ENCODE measurements around the gene SMG7. TPM values are rescaled to one million over a fixed set of nuclear protein-coding genes. Genes with fewer than 3 reads are reported as not detected.

SMG7 gene
- total RNA-seq, 3 donors from 2014 or later (not counting 1 experiment from before 2014, with no cell fraction given), result 56.5 to 78.5 (median 75.6) TPM

DNA sequence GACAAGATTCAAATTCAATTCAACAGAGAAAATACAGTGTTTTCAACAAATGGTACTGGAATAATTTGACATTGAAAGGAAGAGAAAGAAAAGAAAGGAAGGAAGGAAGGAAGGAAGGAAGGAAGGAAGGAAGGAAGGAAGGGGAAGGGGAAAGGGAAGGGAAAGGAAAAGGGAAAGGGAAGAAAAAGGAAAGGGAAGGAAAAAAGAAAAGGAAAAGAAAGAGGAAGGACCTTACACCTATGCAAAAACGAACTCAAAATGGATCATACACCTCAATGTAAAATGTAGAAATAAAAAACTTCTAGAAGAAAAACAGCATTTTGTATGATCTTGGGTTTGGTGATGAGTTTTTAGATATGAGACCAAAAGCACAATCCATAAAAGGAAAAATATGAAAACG is 34.2 kb upstream of the SMG7 start:
- DNase-seq, result no peak
- Histone ChIP-seq H3K36me3 (ENCODE audit: control insufficient read depth, insufficient read depth, low read length) (no peaks in the 10 kb centered on the region), H3K4me3 (ENCODE audit: low read length) (no peak overlapping the region), H3K9me3 (ENCODE audit: control insufficient read depth, insufficient read depth, low read length) (no peaks in the 10 kb centered on the region), H3K27me3 (ENCODE audit: control insufficient read depth, insufficient read depth, low read length) (peaks cover 7% of the 10 kb centered on the region), H3K4me1 (ENCODE audit: control insufficient read depth, insufficient read depth, low read length) (no peaks in the 10 kb centered on the region), H3K27ac (ENCODE audit: low read length) (no peak overlapping the region)
- TF ChIP-seq, protein P1, sequence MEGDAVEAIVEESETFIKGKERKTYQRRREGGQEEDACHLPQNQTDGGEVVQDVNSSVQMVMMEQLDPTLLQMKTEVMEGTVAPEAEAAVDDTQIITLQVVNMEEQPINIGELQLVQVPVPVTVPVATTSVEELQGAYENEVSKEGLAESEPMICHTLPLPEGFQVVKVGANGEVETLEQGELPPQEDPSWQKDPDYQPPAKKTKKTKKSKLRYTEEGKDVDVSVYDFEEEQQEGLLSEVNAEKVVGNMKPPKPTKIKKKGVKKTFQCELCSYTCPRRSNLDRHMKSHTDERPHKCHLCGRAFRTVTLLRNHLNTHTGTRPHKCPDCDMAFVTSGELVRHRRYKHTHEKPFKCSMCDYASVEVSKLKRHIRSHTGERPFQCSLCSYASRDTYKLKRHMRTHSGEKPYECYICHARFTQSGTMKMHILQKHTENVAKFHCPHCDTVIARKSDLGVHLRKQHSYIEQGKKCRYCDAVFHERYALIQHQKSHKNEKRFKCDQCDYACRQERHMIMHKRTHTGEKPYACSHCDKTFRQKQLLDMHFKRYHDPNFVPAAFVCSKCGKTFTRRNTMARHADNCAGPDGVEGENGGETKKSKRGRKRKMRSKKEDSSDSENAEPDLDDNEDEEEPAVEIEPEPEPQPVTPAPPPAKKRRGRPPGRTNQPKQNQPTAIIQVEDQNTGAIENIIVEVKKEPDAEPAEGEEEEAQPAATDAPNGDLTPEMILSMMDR (IDR thresholded peaks at IDR 0.05), result no peak
- WGBS (ENCODE audit: insufficient coverage), result no CpG with 5 or more reads among the region's 2 CpGs
- H3K27me3 Mint-ChIP-seq (ENCODE audit: low read depth in 2 of 2), result peaks cover 27 to 36% of the 10 kb centered on the region in 2 donors
- ATAC-seq, result no peak
- no peaks in the 10 kb centered on the region for H3K9me3 Mint-ChIP-seq
- H3K27ac Mint-ChIP-seq, result no peak overlapping the region
- no peaks in the 10 kb centered on the region for H3K4me1 Mint-ChIP-seq
- H3K36me3 Mint-ChIP-seq, result no peaks in the 10 kb centered on the region
- H3K4me3 Mint-ChIP-seq, result no peak overlapping the region
- intact Hi-C loops (cut with micrococcal nuclease), result no loop called here

DNA sequence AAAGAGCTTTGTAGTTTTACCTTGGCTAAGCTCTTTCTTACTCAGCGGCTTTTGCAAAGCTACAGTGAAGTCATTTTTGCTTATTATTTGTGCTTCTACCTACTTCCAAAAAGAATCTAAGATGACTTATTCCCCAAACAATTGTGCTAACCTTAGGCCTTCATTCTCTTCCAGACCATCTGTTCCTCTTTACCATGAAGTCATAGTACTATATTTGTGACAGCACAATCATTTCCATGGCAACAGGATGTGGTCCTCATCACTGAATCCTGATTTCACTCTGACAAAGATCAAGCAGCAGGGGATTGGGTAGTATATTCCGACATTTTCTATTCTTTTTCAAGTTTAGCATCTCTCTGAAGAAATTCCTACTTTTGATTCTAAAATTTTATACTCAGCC is 29.3 kb upstream of the SMG7 start:
- Mint-ChIP-seq H3K27ac (no peak overlapping the region), H3K4me3 (no peak overlapping the region), H3K36me3 (no peaks in the 10 kb centered on the region), H3K4me1 (no peaks in the 10 kb centered on the region), H3K9me3 (no peaks in the 10 kb centered on the region), H3K27me3 (ENCODE audit: low read depth in 2 of 2) (peaks cover 20% of the 10 kb centered on the region in 2 donors)
- intact Hi-C loops (cut with micrococcal nuclease), result no loop called here
- TF ChIP-seq, protein P1 (IDR thresholded peaks at IDR 0.05), result no peak
- Histone ChIP-seq H3K27me3 (ENCODE audit: control insufficient read depth, insufficient read depth, low read length) (peaks cover 2% of the 10 kb centered on the region), H3K4me1 (ENCODE audit: control insufficient read depth, insufficient read depth, low read length) (no peaks in the 10 kb centered on the region), H3K9me3 (ENCODE audit: control insufficient read depth, insufficient read depth, low read length) (no peaks in the 10 kb centered on the region), H3K4me3 (ENCODE audit: low read length) (no peak overlapping the region), H3K27ac (ENCODE audit: low read length) (no peak overlapping the region), H3K36me3 (ENCODE audit: control insufficient read depth, insufficient read depth, low read length) (no peaks in the 10 kb centered on the region)
- 100% methylated on average over 2 of the region's 2 CpGs for WGBS (ENCODE audit: insufficient coverage)
- DNase-seq (no peak), ATAC-seq (no peak)

DNA sequence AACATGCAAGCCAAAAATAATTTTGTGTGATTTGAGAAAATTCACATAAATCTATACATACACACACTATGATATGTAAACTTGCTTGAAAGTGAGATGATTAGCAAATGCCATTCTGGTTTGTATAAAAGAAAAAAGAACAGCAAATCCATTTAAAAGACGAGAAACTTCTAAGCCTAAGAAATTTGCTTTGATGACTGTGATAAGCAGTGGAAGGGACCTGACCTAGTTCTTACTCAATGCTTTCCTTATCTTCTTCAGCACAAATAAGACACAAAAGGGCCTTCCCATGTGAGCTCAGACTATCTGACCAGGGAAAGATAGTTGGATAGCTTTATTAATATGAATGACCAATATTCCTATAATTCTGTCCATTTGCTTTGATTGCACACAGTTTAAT is 28.8 kb upstream of the SMG7 start:
- Histone ChIP-seq H3K27me3 (ENCODE audit: control insufficient read depth, insufficient read depth, low read length) (peaks cover 2% of the 10 kb centered on the region), H3K4me3 (ENCODE audit: low read length) (no peak overlapping the region), H3K36me3 (ENCODE audit: control insufficient read depth, insufficient read depth, low read length) (no peaks in the 10 kb centered on the region), H3K27ac (ENCODE audit: low read length) (no peak overlapping the region), H3K4me1 (ENCODE audit: control insufficient read depth, insufficient read depth, low read length) (no peaks in the 10 kb centered on the region), H3K9me3 (ENCODE audit: control insufficient read depth, insufficient read depth, low read length) (no peaks in the 10 kb centered on the region)
- intact Hi-C loops (cut with micrococcal nuclease), result no loop called here
- Mint-ChIP-seq H3K4me3 (no peak overlapping the region), H3K9me3 (no peaks in the 10 kb centered on the region), H3K27me3 (ENCODE audit: low read depth in 2 of 2) (peaks cover 19 to 20% of the 10 kb centered on the region in 2 donors), H3K4me1 (no peaks in the 10 kb centered on the region), H3K27ac (no peak overlapping the region), H3K36me3 (no peaks in the 10 kb centered on the region)
- DNase-seq (no peak), ATAC-seq (no peak)
- no CpG with 5 or more reads among the region's 1 CpG for WGBS (ENCODE audit: insufficient coverage)
- TF ChIP-seq, protein P1 (IDR thresholded peaks at IDR 0.05), result no peak

DNA sequence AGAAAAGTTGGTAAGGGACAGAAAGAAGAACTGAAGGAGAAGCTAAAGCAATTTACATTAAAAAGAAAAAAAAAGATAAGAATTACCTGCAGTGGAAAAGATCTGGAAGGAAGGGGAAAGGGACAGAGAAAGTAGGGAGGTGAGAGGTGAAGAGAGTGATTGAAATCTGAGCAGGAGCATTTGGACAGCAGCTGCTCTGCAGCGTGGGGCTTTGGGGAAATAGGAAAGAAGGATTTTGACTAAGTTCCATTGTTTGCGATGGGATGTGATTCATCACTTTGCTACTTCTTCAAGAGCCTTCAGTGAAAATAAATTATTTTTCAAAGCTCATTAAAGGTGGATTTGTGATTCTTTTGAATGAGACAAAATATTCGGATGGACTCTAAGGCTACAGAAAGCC is 28.1 kb upstream of the SMG7 start:
- intact Hi-C loops (cut with micrococcal nuclease), result no loop called here
- 86% methylated on average over 3 of the region's 3 CpGs for WGBS (ENCODE audit: insufficient coverage)
- H3K4me3 Mint-ChIP-seq, result no peak overlapping the region
- H3K4me1 Mint-ChIP-seq, result no peaks in the 10 kb centered on the region
- no peaks in the 10 kb centered on the region for H3K4me1 ChIP-seq (ENCODE audit: control insufficient read depth, insufficient read depth, low read length)
- no peak for ATAC-seq
- H3K27me3 ChIP-seq (ENCODE audit: control insufficient read depth, insufficient read depth, low read length), result no peaks in the 10 kb centered on the region
- no peaks in the 10 kb centered on the region for H3K9me3 ChIP-seq (ENCODE audit: control insufficient read depth, insufficient read depth, low read length)
- H3K27me3 Mint-ChIP-seq (ENCODE audit: low read depth in 2 of 2), result peaks cover 19 to 20% of the 10 kb centered on the region in 2 donors
- H3K27ac ChIP-seq (ENCODE audit: low read length), result no peak overlapping the region
- H3K36me3 ChIP-seq (ENCODE audit: control insufficient read depth, insufficient read depth, low read length), result no peaks in the 10 kb centered on the region
- TF ChIP-seq, protein P1 (IDR thresholded peaks at IDR 0.05), result no peak
- H3K4me3 ChIP-seq (ENCODE audit: low read length), result no peak overlapping the region
- DNase-seq, result no peak
- H3K9me3 Mint-ChIP-seq, result no peaks in the 10 kb centered on the region
- H3K27ac Mint-ChIP-seq, result no peak overlapping the region
- H3K36me3 Mint-ChIP-seq, result no peaks in the 10 kb centered on the region
